ENCODE results near the gene RNF128. TPM values are rescaled to one million over a fixed set of nuclear protein-coding genes. Genes with fewer than 3 reads are reported as not detected.
"Not testable (repeated sequence)": the region's sequence is repeated elsewhere in the genome, so short reads cannot be mapped to it uniquely, and the experiment has no call there.

RNF128 gene
- total RNA-seq, 2 experiments from 2014 or later: not detected

DNA sequence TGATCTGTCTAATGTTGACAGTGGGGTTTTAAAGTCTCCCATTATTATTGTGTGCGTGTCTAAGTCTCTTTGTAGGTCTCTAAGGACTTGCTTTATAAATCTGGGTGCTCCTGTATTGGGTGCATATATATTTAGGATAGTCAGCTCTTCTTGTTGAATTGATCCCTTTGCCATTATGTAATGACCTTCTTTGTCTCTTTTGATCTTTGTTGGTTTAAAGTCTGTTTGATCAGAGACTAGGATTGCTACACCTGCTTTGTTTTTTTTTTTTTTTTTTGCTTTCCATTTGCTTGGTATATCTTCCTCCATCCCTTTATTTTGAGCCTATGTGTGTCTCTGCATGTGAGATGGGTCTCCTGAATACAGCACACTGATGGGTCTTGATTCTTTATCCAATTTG lies 42.8 kb downstream of the RNF128 start:
- H3K27ac Mint-ChIP-seq; intact Hi-C loops (cut with micrococcal nuclease); H3K27me3 Mint-ChIP-seq; H3K36me3 Mint-ChIP-seq; H3K9me3 Mint-ChIP-seq; H3K4me3 Mint-ChIP-seq; H3K4me1 Mint-ChIP-seq (ENCODE audit: low read depth); POLR2A ChIA-PET; CTCF ChIA-PET; DNase-seq: not testable (repeated sequence)

DNA sequence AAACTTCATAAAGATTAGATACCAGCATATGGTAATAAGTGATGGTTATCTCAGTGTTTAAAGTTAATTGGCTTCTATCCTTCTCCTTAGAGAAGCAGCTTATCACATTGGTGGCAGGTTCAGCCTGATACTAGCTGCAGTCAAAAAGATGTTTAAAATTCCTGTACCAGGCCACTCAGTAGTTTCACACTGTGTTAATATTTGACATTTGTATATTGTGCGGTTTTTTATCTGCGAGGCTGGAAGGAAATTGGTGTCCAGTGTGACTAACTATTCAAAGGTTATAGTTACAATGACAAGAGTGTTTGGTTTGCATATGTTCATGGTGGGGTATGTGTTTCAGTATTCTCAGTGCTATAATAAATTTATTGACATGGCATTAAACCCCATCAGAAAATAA lies 48.5 kb downstream of the RNF128 start:
- CTCF ChIA-PET: no interaction called here

DNA sequence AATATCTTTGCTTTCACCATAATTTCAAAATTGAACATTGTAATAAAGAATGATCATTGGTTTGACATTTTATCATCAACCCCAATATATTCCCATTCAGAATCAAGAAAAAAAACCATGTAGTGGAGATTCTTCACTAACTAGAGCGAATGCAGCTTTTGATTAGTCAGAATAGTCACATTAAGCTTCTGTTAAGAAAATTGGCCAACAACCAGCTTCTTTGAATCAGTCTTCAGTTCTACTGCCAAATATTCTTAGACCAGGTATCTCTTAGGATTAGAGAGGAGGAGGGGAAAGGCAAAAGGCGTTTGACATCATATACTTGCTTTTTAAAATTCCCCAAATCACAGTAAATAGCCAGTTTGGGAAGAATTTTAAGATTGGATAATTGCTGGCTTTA lies 53.8 kb downstream of the RNF128 start:
- intact Hi-C loops (cut with micrococcal nuclease): no loop called here
- Mint-ChIP-seq H3K27me3 (peaks cover 2% of the 10 kb centered on the region), H3K27ac (no peak overlapping the region), H3K9me3 (no peaks in the 10 kb centered on the region), H3K4me3 (no peak overlapping the region), H3K4me1 (ENCODE audit: low read depth) (no peaks in the 10 kb centered on the region), H3K36me3 (no peaks in the 10 kb centered on the region)
- DNase-seq: no peak
- ChIA-PET POLR2A (no interaction called here), CTCF (no interaction called here)

More for the DNA sequence above, 48.5 kb downstream of the RNF128 start:
- Mint-ChIP-seq H3K4me3 (no peak overlapping the region), H3K27me3 (peaks cover 5% of the 10 kb centered on the region), H3K27ac (no peak overlapping the region), H3K36me3 (no peaks in the 10 kb centered on the region), H3K9me3 (no peaks in the 10 kb centered on the region), H3K4me1 (ENCODE audit: low read depth) (no peaks in the 10 kb centered on the region)
- intact Hi-C loops (cut with micrococcal nuclease): no loop called here
- POLR2A ChIA-PET: no interaction called here
- DNase-seq: no peak

DNA sequence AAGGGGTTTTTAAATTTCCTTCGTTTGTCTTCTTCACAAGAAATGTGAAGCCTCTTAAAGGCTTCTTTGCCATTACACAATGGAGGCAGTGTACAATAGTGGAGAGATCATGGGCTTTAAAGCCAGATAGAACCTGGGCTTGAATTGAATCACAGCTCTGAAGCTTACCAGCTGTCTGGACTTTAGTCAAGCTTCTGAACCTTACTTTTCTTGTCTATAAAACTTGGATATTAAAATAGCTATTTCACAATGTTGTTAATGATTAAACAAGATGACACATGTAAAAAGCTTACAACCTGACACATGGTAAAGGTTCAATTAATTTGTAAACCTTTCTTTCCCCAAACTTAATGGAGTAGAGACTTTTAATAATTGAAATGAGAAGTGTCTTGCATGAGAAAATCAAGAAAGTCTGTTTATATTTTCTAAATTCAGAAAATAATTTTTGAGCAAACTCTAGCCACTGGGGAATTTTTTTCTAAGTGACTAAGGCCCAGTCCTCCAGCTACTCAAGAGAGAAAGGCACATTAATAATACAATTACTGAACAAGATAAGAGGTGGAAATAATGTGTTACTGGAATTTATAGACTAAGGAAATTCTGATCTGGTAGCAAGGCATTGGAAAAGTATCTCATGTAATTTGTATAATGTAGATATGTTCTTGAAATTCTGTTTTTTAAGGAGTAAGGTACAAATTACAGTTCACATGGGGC lies 54.3 kb downstream of the RNF128 start:
- no peak for DNase-seq
- Mint-ChIP-seq H3K4me1 (ENCODE audit: low read depth) (no peaks in the 10 kb centered on the region), H3K36me3 (no peaks in the 10 kb centered on the region), H3K27me3 (peaks cover 2% of the 10 kb centered on the region), H3K9me3 (no peaks in the 10 kb centered on the region), H3K27ac (no peak overlapping the region), H3K4me3 (no peak overlapping the region)
- ChIA-PET POLR2A (no interaction called here), CTCF (no interaction called here)
- intact Hi-C loops (cut with micrococcal nuclease): no loop called here

DNA sequence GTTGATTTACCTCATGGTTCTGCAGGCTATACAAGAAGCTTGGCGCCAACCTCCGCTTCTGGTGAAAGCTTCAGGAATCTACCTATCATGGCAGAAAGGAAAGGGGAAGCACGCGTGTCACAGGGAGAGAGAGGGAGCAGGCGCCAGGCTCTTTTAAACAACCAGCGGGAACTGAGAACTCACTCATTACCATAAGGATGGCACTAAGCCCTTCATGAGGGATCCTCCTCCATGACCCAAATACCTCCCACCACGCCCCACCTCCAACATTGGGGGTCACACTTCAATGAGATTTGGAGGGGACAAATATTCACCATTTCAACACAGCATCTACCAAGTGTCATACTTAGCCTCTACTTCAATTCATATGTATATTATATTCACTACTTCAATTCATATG lies 57.2 kb downstream of the RNF128 start:
- Mint-ChIP-seq H3K9me3 (no peaks in the 10 kb centered on the region), H3K36me3 (no peaks in the 10 kb centered on the region), H3K4me3 (no peak overlapping the region), H3K4me1 (ENCODE audit: low read depth) (no peaks in the 10 kb centered on the region), H3K27me3 (peaks cover 2% of the 10 kb centered on the region), H3K27ac (no peak overlapping the region)
- POLR2A ChIA-PET: no interaction called here
- intact Hi-C loops (cut with micrococcal nuclease): no loop called here
- no peak for DNase-seq
- CTCF ChIA-PET: no interaction called here

DNA sequence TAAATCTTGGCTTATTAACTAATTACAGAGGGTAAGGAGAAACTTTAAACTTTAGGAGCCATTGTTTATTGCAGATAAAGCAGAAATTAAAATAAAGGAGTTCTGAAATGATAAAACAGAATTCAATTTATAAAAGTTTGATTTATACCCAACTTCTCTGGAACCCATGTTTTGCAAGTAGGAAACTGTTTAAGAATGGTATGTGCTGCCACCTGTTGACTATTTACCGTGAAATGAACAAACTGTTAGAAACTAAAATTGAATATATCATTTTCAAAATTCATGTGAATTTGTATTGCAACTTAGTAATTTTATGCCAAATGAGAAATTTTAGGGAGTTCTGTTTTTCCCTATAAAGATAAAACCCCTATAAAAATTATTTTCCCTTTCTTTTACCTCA lies 65.0 kb downstream of the RNF128 start:
- Mint-ChIP-seq H3K27me3 (no peaks in the 10 kb centered on the region), H3K36me3 (no peaks in the 10 kb centered on the region), H3K9me3 (no peaks in the 10 kb centered on the region), H3K4me3 (no peak overlapping the region), H3K4me1 (ENCODE audit: low read depth) (no peaks in the 10 kb centered on the region), H3K27ac (no peak overlapping the region)
- POLR2A ChIA-PET: no interaction called here
- CTCF ChIA-PET: interaction anchor here (0.7 kb wide), 1 partner anchor 123 kb away, joined by 3 read pairs; no protein-coding TSS in a partner anchor
- DNase-seq: no peak
- intact Hi-C loops (cut with micrococcal nuclease): loop anchor here (1.0 to 5.0 kb wide), 3 partner anchors 171 to 374 kb away; no protein-coding TSS in a partner anchor

DNA sequence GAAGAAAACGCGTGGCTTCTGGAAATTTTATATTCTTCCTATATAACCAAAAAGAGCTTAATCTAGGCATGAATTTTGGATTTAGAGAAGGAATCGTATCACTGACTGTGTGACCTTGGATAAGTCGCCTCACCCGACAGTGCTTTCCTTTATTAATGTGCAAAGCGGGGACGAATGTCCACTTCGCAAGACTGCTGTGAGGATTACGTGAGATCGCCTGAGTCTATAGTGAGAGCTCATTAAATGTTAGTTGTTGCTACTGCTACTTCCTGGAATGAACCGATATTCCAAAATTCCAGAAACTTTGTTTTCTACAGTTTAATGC lies 75.5 kb downstream of the RNF128 start:
- H3K9me3 Mint-ChIP-seq: no peaks in the 10 kb centered on the region
- DNase-seq: no peak
- no peaks in the 10 kb centered on the region for H3K36me3 Mint-ChIP-seq
- ChIA-PET POLR2A (no interaction called here), CTCF (interaction anchor here (1.0 kb wide), 1 partner anchor 152 kb away, joined by 3 read pairs; no protein-coding TSS in a partner anchor)
- H3K27me3 Mint-ChIP-seq: peaks cover 19% of the 10 kb centered on the region
- intact Hi-C loops (cut with micrococcal nuclease): loop anchor here (5.0 kb wide), 1 partner anchor 190 kb away; the partner anchor contains the start of gene RADX
- H3K27ac Mint-ChIP-seq: no peak overlapping the region
- H3K4me3 Mint-ChIP-seq: peak overlapping the region; percentile 89
- H3K4me1 Mint-ChIP-seq (ENCODE audit: low read depth): peaks cover 9% of the 10 kb centered on the region

DNA sequence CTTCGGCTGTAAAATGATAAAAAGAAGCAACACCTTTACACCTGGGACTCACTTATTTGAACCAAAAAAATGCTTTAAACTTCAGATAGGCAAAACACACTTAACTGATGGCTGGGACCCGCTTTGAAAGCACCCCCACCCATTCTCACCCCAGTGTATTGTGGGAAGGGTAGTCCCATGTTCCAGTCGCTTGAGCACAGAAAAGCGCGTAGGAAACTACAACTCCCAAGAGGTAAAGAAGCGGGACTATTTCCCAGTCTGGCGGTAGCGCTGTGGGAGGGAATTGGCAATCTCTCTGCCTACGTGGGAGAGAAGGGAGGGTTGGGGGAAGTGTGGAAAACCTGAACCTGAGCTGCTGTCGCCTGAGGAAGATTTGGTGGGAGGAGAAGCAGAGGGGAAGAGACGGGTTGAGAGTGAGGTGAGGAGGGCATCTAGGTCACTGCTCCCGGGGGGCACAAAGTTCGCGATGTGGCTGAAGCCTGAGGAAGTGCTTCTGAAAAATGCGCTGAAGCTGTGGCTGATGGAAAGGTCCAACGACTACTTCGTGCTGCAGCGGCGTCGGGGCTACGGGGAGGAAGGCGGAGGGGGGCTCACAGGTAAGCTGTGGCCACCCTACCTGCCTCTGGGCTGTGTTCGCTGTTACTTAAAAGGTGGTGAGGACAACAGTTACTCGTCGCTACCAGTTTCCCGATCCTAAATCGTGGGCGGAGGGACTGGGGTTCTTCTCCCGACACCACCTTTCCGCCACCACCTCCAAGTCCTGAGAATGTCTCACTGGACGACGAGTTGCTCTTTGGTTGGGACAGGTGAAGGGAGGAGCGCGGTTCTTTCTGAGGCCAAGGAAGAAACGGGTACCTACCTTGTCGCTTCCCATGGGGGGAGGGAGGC lies 76.1 kb downstream of the RNF128 start, which contains the start of gene TBC1D8B:
TSS of gene TBC1D8B (plus strand) at position 286 of the 888 bp plus-strand sequence. CDS start at position 467, 181 bp downstream.
- intact Hi-C loops (cut with micrococcal nuclease): loop anchor here (5.0 kb wide), 1 partner anchor 190 kb away; the partner anchor contains the start of gene RADX

DNA sequence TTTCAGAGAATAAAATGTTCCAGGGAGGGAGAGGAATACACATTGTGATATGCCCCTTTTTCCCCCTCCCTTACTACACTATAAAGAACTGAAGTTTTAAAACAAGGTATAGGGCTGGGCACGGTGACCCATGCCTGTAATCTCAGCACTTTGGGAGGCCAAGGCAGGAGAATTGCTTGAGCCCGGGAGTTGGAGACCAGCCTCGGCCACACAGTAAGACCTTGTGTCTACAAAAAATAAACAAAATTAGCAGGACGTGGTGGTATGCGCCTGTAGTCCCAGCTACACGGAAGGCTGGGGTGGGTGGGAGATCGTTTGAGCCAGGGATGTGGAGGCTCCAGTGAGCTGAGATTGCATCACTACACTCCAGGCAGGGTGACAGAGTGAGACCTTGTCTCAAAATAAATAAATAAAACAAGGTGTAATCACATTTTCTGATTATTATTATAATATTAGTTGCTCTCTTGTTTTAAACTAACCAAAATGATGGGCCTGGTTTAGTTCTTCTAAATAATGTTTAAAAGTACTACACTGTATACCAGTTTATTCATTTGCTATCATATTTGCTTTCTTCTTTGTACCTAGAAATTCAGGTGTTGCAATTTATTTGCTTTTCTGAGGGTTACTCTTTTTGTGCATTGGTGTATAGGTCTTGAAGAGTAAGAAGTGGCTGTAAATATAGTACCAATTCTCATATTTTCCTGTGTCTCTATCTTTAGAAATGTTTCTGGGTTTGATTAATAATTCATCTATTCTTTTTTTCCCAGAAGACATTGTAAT lies 84.8 kb downstream of the RNF128 start:
- no peaks in the 10 kb centered on the region for H3K36me3 Mint-ChIP-seq
- H3K4me1 Mint-ChIP-seq (ENCODE audit: low read depth): no peaks in the 10 kb centered on the region
- intact Hi-C loops (cut with micrococcal nuclease): no loop called here
- ChIA-PET CTCF (no interaction called here), POLR2A (no interaction called here)
- H3K9me3 Mint-ChIP-seq: peaks cover 2% of the 10 kb centered on the region
- no peak overlapping the region for H3K27ac Mint-ChIP-seq
- no peak for DNase-seq
- H3K4me3 Mint-ChIP-seq: no peak overlapping the region
- no peaks in the 10 kb centered on the region for H3K27me3 Mint-ChIP-seq

More for the DNA sequence above, 76.1 kb downstream of the RNF128 start, which contains the start of gene TBC1D8B:
- no peaks in the 10 kb centered on the region for H3K9me3 Mint-ChIP-seq
- H3K27ac Mint-ChIP-seq: no peak within 1 kb of the TSS
- ChIA-PET CTCF (interaction anchor here (1.0 kb wide), 1 partner anchor 152 kb away, joined by 3 read pairs; no protein-coding TSS in a partner anchor), POLR2A (no interaction called here)
- H3K4me1 Mint-ChIP-seq (ENCODE audit: low read depth): peaks cover 9% of the 10 kb centered on the region
- no peaks in the 10 kb centered on the region for H3K36me3 Mint-ChIP-seq
- peaks cover 19% of the 10 kb centered on the region for H3K27me3 Mint-ChIP-seq
- peak; percentile 42 for DNase-seq
- peak within 1 kb of the TSS; percentile 89 for H3K4me3 Mint-ChIP-seq

DNA sequence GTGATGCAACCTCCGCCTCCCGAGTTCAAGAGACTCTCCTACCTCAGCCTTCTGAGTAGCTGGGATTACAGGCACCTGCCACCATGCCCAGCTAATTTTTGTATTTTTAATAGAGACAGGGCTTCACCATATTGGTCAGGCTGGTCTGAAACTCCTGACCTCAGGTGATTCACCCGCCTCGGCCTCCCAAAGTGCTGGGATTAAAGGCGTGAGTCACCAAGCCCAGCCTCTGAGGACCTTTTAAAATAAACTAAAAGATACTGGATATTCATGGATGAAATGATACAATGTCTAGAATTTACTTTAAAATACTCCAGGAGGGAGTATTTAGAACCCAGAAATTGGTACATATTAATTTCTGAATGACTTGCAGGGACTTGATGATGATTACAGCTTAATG lies 86.4 kb downstream of the RNF128 start:
- H3K4me1 Mint-ChIP-seq (ENCODE audit: low read depth); H3K36me3 Mint-ChIP-seq; DNase-seq; H3K4me3 Mint-ChIP-seq; POLR2A ChIA-PET; H3K27ac Mint-ChIP-seq; H3K9me3 Mint-ChIP-seq; H3K27me3 Mint-ChIP-seq; CTCF ChIA-PET; intact Hi-C loops (cut with micrococcal nuclease): not testable (repeated sequence)

DNA sequence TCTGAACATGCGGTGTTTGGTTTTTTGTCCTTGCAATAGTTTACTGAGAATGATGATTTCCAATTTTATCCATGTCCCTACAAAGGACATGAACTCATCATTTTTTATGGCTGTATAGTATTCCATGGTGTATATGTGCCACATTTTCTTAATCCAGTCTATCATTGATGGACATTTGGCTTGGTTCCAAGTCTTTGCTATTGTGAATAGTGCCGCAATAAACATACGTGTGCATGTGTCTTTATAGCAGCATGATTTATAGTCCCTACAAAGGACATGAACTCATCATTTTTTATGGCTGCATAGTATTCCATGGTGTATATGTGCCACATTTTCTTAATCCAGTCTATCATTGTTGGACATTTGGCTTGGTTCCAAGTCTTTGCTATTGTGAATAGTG lies 87.6 kb downstream of the RNF128 start:
- H3K27ac Mint-ChIP-seq; H3K27me3 Mint-ChIP-seq; H3K9me3 Mint-ChIP-seq; intact Hi-C loops (cut with micrococcal nuclease); POLR2A ChIA-PET; CTCF ChIA-PET; H3K4me1 Mint-ChIP-seq (ENCODE audit: low read depth); H3K36me3 Mint-ChIP-seq; H3K4me3 Mint-ChIP-seq; DNase-seq: not testable (repeated sequence)
